ENCODE results near the gene SLC16A11.

Gene SLC16A11

DNA sequence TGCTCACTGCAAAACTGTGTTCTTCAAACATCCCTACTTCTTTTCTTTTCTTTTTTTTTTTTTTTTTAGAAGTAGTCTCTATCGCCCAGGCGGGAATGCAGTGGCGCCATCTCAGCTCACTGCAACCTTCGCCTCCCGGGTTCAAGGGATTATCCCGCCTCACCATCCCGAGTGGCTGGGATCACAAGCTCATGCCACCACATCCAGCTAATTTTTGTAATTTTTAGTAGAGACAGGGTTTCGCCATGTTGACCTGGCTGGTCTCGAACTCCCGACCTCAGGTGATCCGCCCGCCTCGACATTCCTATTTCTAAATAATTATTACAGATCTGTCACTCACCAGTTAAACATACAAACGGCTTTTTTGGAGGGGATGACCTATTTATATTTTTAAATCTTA, 32.5 kb downstream of the SLC16A11 start:
- Mint-ChIP-seq H3K4me3 (peak overlapping the region; percentile 94), H3K27me3 (no peaks in the 10 kb centered on the region), H3K4me1 (peaks cover 60% of the 10 kb centered on the region), H3K36me3 (peaks cover 30% of the 10 kb centered on the region), H3K9me3 (no peaks in the 10 kb centered on the region), H3K27ac (peak overlapping the region; percentile 99)
- no peak for ATAC-seq

DNA sequence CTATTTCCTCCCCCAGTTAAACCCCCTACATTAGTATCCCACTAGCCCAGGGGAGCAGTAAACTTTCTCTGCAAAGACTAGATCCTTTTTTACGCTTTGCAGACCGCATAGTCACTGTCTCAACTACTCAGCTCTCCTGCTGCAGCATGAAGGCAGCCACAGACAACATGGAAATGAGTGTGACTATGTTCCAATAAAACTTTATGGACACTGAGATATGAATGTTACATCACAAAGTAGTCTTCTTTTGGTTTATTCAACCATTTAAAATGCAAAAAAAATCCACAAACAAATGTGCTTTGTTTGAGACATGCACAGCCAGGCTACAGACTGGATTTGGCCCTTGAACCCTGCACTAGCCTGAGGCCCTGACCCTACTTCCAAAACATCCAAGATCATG, 33.4 kb downstream of the SLC16A11 start:
- Mint-ChIP-seq H3K36me3 (peaks cover 30% of the 10 kb centered on the region), H3K4me1 (peaks cover 53% of the 10 kb centered on the region), H3K27me3 (no peaks in the 10 kb centered on the region), H3K9me3 (no peaks in the 10 kb centered on the region), H3K27ac (peak overlapping the region; percentile 49), H3K4me3 (peak overlapping the region; percentile 94)
- ATAC-seq = no peak

DNA sequence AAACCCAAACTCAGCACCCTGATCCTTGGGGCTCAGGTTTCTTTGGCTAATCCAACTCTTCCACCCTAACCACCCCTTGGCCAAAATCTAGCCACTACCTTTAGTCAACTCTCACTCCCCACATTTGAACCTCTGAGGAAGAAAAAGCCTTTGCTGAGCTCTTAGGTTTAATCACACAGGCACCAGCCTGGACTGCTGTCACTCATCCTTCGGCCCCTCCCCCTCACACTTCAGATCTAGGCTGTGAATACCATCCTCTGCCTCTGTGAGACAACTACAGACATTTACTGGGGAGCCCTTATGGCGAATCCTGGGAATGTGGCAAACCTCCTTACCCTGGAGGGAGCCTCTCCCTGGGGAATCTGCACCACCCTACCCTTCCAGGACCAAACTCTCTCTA, 36.7 kb downstream of the SLC16A11 start:
- no peaks in the 10 kb centered on the region for H3K27me3 Mint-ChIP-seq
- peaks cover 49% of the 10 kb centered on the region for H3K4me1 Mint-ChIP-seq
- no peak overlapping the region for H3K4me3 Mint-ChIP-seq
- no peaks in the 10 kb centered on the region for H3K9me3 Mint-ChIP-seq
- ATAC-seq = no peak
- peak overlapping the region; percentile 4 for H3K27ac Mint-ChIP-seq
- peaks cover 37% of the 10 kb centered on the region for H3K36me3 Mint-ChIP-seq

DNA sequence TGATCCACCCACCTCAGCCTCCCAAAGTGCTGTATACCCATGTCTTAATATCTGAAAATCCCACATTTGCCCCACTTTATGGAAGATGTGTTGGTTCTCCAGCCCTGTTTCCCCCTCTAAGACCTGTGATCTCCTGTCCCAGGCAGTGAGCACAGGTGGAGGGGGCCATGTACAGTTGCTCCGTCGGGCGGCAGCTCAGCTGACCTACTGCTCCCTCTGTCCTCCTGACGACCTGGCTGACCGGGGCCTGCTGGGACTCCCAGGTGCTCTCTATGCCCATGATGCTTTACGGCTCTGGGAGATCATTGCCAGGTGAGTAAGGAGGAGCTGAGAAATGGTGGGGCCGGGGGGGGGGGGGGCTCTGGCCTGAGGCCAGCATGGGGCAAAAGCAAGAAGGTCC, 38.2 kb downstream of the SLC16A11 start:
- H3K9me3 Mint-ChIP-seq = no peaks in the 10 kb centered on the region

DNA sequence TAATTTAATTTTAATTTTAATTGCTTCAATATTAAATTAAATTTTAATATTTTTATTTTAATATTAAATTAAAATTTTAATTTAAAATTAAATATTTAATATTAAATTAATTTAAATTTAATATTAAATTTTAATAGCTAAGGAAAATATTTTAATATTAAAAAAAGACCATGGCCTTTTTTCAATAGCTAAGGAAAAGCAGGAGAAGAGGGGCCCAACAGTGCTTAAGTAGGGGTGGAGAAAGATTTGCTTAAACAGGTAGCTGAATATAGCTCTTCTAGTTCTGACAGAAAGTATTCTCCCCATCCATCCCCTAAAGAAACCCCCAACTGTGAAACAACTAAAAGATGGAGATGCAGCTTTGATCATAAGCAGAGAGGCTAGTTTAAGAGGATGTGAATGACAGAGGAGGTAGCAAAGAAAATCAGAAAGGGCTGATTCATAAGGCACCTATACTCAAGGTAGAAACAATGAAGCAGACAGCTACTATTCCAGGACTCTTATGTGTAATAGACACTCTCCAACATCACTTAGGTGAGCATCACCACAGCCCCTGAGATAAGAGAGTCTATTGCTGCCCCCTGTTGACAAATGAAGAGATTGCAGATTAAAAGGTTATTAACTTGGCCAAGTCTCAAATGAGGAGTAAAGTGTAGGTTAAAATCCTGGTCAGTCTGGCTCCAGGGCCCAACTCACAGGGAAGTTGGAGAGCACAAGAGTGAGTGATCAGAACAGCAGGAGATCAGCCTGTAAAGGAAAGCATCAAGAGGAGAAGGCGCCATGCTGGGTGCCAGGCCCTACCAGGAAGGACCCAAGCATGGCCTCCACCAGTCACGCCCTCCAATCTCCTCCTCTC, 39.3 kb downstream of the SLC16A11 start:
- ATAC-seq = peak; percentile 85
- no peaks in the 10 kb centered on the region for H3K9me3 Mint-ChIP-seq

More for the DNA sequence above, 38.2 kb downstream of the SLC16A11 start:
- H3K4me1 Mint-ChIP-seq = peaks cover 55% of the 10 kb centered on the region
- no peak for ATAC-seq
- H3K36me3 Mint-ChIP-seq = peaks cover 51% of the 10 kb centered on the region
- H3K27ac Mint-ChIP-seq = no peak overlapping the region
- no peak overlapping the region for H3K4me3 Mint-ChIP-seq
- no peaks in the 10 kb centered on the region for H3K27me3 Mint-ChIP-seq

DNA sequence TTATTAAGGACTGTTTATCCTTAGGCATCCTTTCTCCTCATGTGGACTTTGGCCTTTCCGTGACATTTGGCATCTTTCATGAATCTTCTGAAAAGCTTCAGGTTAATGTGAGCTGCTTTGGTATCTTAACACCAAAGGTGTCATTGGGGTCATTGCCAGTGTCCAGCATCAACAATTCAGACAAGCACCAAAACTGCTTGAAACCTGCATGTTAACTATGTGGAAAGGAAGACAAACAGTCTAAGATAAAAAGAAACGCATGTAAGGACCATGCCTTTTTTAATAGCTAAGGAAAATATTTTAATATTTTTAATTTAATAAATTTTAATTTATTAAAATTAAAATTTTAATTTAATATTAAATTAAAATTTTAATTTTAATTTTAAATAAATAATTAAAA, 40.1 kb downstream of the SLC16A11 start:
- Mint-ChIP-seq H3K27me3 (no peaks in the 10 kb centered on the region), H3K36me3 (peaks cover 54% of the 10 kb centered on the region), H3K4me3 (no peak overlapping the region), H3K4me1 (peaks cover 36% of the 10 kb centered on the region), H3K27ac (no peak overlapping the region), H3K9me3 (no peaks in the 10 kb centered on the region)
- ATAC-seq = no peak

More for the DNA sequence above, 39.3 kb downstream of the SLC16A11 start:
- Mint-ChIP-seq H3K4me3 (no peak overlapping the region), H3K27me3 (no peaks in the 10 kb centered on the region), H3K27ac (no peak overlapping the region), H3K36me3 (peaks cover 55% of the 10 kb centered on the region), H3K4me1 (peaks cover 44% of the 10 kb centered on the region)

DNA sequence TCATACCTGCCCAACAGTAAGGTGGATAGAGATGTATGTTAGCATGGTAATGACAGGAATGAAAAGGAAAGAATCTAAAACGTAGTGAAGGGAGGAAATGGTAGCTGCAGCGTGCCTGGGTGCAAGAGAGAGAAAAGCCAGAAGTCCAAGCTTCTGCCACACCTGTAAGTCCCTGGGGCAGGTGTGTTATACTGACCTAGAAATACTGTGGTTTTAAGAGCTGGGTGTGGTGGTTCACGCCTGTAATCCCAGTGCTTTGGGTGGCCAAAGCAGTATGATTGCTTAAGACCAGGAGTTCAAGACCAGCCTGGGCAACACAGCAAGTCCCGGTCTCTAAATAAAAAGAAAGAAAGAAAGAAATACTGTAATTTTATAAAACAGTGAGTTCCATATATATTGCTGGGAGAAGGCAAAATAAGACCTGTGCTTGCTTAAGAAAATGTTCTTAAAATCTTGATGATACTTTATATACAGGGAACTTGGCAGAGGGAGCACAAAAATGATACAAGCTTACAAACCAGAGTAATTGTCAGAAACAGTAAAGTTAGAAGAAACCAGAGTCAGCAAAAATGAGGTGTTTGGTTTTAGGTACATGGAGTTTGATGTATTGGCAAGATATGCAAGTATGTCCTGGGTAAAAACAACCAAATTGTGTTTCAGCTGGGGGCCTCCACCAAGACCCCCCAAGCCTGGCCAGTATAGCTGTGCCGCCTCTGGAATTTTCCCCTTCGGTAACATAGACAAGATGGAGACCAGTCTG, 41.4 kb downstream of the SLC16A11 start:
- no peaks in the 10 kb centered on the region for H3K27me3 Mint-ChIP-seq
- no peaks in the 10 kb centered on the region for H3K9me3 Mint-ChIP-seq
- no peak for ATAC-seq
- H3K4me1 Mint-ChIP-seq = peaks cover 34% of the 10 kb centered on the region
- no peak overlapping the region for H3K4me3 Mint-ChIP-seq
- H3K27ac Mint-ChIP-seq = no peak overlapping the region
- peaks cover 66% of the 10 kb centered on the region for H3K36me3 Mint-ChIP-seq

DNA sequence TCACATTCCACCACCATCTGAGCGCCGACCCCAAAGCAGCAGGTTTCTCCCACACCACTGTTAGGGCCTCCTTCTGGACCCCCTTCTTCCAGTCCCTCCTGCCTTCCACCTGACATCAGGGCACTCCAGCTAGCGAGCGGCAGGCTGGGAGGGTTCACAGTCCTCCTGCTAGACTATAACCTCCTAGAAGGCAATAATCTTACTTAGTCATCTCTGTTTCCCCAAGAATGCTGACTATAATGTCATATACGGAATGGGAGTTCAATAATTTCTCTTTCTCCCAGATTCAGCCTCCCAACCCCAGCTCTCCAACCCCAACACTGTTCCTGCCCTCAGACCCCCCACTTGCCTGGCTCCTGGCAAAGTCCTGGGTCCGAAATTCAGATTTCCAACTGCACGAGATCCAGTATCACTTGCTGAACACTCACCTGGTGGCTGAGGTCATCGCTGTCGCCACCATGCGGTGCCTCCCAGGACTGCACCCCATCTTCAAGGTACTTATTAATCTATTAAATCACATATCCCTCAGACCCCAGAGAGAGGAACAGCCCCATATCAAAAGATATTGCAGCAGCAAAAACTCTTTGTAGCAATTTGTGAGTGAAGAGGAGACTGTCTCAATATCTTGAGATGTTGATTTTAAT, 42.5 kb downstream of the SLC16A11 start:
- Mint-ChIP-seq H3K27ac (no peak overlapping the region), H3K4me3 (no peak overlapping the region), H3K9me3 (no peaks in the 10 kb centered on the region), H3K27me3 (no peaks in the 10 kb centered on the region), H3K36me3 (peaks cover 66% of the 10 kb centered on the region), H3K4me1 (peaks cover 30% of the 10 kb centered on the region)
- no peak for ATAC-seq

DNA sequence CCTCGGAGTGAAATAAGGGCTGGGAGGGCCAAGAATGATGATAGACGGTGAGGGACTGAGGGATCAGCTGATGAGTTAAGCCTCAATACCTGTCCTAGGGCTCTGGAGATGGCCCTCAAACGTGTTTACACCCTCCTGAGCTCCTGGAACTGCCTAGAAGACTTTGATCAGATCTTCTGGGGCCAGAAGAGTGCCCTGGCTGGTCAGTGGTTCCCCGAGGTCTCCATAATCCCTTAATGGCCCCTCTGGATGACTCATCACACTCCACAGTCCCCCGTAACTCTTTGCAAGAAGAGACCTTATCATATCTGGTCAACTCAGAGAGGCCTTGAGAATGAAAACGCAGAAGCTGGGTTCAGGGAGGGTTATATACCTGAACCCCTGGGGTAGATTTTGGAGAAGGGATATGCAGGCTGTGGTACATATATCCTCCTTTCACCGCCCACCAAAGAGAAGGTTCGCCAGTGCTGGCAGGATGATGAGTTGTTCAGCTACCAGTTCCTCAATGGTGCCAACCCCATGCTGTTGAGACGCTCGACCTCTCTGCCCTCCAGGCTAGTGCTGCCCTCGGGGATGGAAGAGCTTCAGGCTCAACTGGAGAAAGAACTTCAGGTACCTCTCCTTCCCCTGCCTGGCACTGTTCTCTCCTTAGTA, 44.9 kb downstream of the SLC16A11 start:
- no peaks in the 10 kb centered on the region for H3K27me3 Mint-ChIP-seq
- no peak overlapping the region for H3K27ac Mint-ChIP-seq
- H3K36me3 Mint-ChIP-seq = peaks cover 64% of the 10 kb centered on the region
- H3K9me3 Mint-ChIP-seq = no peaks in the 10 kb centered on the region
- peaks cover 24% of the 10 kb centered on the region for H3K4me1 Mint-ChIP-seq
- no peak for ATAC-seq
- H3K4me3 Mint-ChIP-seq = no peak overlapping the region

DNA sequence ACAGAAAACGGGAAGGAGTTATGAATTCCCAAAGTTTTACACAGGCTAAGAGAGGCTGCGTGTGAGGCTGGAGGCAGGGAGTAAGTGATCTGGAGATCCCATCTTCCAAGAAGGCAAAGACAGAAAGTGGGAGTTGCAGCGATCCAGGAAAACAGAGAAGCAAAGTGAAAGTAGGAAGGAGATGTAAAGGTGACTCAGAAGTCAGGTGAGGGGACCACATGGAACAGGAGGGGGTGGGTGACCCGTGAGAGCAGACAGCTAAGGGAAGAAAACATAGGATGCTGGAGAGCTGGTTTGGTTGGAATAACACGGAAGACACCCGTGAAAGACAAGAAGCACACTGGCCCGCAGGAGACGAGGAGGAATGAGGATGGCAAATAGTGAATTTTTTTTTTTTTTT, 46.7 kb downstream of the SLC16A11 start:
- peaks cover 57% of the 10 kb centered on the region for H3K36me3 Mint-ChIP-seq
- no peak overlapping the region for H3K27ac Mint-ChIP-seq

DNA sequence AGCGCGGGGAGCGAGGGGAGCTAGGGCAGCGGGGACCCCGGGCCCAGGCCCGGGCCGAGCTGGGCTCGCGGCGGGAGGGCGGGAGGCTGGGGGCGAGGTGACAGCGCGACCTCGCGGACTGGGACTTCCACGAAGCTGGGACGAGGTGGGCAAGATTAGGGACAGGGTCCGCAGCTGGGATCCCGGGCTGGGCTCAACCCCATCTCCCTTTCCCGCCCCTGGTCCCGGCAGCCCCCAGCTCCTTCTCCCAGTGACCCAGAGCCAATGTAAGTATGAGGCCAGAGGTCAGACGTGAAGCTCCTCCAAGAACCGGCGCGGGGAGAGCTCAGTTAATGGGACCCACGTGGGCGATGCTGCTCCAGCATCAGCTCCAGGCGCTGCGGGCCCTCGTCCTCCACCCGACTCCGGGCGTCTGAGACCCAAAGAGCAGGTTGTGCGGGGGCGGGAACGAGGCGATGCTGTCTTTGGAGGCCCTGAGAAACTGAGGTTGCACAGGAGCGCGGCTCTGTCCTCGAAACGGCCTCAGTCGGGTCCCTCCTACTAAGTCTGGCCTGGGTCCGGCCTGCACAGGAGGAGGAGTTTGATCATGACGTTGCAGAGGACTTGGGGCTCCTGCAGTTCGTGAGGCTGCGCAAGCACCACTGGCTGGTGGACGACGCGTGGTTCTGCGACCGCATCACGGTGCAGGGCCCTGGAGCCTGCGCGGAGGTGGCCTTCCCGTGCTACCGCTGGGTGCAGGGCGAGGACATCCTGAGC, 47.5 kb downstream of the SLC16A11 start:
- H3K36me3 Mint-ChIP-seq = peaks cover 50% of the 10 kb centered on the region
- no peak overlapping the region for H3K4me3 Mint-ChIP-seq
- no peaks in the 10 kb centered on the region for H3K27me3 Mint-ChIP-seq
- peaks cover 18% of the 10 kb centered on the region for H3K4me1 Mint-ChIP-seq
- H3K27ac Mint-ChIP-seq = no peak overlapping the region
- peak; percentile 12 for ATAC-seq
- H3K9me3 Mint-ChIP-seq = no peaks in the 10 kb centered on the region

More for the DNA sequence above, 46.7 kb downstream of the SLC16A11 start:
- Mint-ChIP-seq H3K9me3 (no peaks in the 10 kb centered on the region), H3K4me3 (no peak overlapping the region), H3K4me1 (peaks cover 25% of the 10 kb centered on the region), H3K27me3 (no peaks in the 10 kb centered on the region)
- no peak for ATAC-seq

DNA sequence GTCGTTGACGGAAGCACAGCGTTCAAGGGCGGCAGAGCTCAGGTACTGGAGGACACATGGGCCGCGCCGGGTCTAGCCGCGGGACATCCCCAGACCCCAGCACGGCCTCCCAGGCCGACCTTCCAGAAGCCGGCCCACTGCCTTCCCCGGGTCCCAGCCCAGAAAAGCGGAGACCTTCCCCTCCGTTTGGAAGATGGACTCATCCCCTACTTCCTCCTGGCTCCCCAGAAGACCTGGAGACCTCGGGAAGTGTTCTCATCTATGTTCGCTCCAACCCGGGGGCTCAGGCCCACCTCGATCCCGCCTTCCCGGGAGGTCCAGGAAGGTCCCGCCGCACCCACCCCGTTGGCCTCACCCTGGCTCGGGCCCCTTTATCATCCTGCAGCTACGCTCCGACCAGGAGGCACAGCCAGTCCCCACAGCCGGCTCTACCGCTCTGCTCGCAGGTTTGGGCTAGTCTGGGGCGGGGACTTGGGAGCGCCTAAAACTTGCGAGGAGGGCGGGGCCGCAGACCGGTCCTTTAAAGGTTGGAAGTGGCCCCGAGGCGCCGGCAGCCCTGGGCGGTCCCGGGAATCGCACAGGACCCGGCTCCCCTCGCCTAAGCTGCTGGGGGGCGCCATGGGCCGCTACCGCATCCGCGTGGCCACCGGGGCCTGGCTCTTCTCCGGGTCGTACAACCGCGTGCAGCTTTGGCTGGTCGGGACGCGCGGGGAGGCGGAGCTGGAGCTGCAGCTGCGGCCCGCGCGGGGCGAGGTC, 48.2 kb downstream of the SLC16A11 start, which contains the start of gene ALOX12:
TSS of gene ALOX12 (plus strand) at position 550 of the 756 bp plus-strand sequence. CDS start at position 619, 69 bp downstream.
- Mint-ChIP-seq H3K27me3 (no peaks in the 10 kb centered on the region), H3K9me3 (no peaks in the 10 kb centered on the region), H3K27ac (no peak within 1 kb of the TSS), H3K4me1 (peaks cover 13% of the 10 kb centered on the region), H3K36me3 (peaks cover 42% of the 10 kb centered on the region), H3K4me3 (no peak within 1 kb of the TSS)
- no peak for ATAC-seq

DNA sequence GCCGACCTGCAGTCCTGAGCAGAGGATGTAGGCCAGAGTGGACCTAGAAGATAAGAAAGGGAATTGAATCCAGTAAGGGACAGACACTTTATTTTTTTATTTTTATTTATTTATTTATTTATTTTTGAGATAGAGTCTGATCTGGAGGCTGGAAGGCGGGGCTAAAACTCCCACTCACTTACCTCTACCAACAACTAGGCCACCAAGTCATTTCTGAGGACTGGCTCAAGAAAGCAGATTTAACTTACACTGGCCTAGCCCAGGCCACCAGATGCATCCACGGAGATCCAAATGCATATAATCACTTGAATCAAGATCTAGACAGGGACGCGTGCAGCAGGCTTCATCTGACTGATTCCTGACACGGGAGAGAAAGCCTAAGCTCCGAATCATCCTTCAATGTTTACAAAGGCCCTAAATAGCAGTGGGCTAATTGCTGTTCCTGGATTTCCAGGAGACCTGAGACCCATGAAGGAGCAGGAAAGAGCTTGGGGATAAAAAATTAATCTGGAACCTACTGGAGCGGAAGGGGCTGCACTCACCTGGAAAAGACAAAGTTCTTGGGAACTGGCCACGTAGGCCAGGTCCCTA, 49.1 kb downstream of the SLC16A11 start:
- H3K4me3 Mint-ChIP-seq = no peak overlapping the region
- H3K36me3 Mint-ChIP-seq = peaks cover 35% of the 10 kb centered on the region

More for the DNA sequence above, 49.1 kb downstream of the SLC16A11 start:
- peaks cover 13% of the 10 kb centered on the region for H3K4me1 Mint-ChIP-seq
- H3K27ac Mint-ChIP-seq = no peak overlapping the region
- no peaks in the 10 kb centered on the region for H3K9me3 Mint-ChIP-seq
- no peak for ATAC-seq
- no peaks in the 10 kb centered on the region for H3K27me3 Mint-ChIP-seq
